Transverse colon (tissue), 4 donors: ENCODE data around the gene LRRFIP2.

Experiments
- CTCF ChIP-seq, 5 experiments: fragments of 200-600 bp in 3 of 5; fragments of 450-650 bp in 2 of 5; sonication (generic) in 3 of 5; IDR thresholded peaks; 1 replicate in 2 of 5; 2 replicates in 3 of 5; pipeline ENCODE4 v1.5.1; 2016 to 2017; ENCODE audit warnings: antibody characterized with exemption in 5 of 5, inconsistent platforms in 3 of 5, mild to moderate bottlenecking in 2 of 5, moderate library complexity in 1 of 5
- POLR2A ChIP-seq: fragments of 450-650 bp; IDR thresholded peaks from one replicate; pipeline ENCODE4 v1.6.1; 2016; ENCODE audit warnings: antibody characterized with exemption, mild to moderate bottlenecking, moderate library complexity
- POLR2AphosphoS5 ChIP-seq, 3 donors: sonication (generic); formaldehyde crosslinking; IDR thresholded peaks; one replicate each; pipeline ENCODE4 v1.6.1; 2016; ENCODE audit warnings: antibody characterized with exemption in 3 of 3

GRCh38 chr3:37039161-37039846, 135.1 kb downstream of the LRRFIP2 start:
- no peak for TF ChIP-seq CTCF (IDR thresholded peaks at IDR 0.05)
- no peak for TF ChIP-seq POLR2A
- TF ChIP-seq POLR2AphosphoS5 (IDR thresholded peaks at IDR 0.05) = no peak
